Amniotic stem cell (primary cell): ENCODE measurements around the gene SLC29A3.

Experiments used
- DNase-seq: peaks from one replicate; lab custom pipeline; 2025; lab: John Stamatoyannopoulos, UW

SLC29A3 gene

DNA sequence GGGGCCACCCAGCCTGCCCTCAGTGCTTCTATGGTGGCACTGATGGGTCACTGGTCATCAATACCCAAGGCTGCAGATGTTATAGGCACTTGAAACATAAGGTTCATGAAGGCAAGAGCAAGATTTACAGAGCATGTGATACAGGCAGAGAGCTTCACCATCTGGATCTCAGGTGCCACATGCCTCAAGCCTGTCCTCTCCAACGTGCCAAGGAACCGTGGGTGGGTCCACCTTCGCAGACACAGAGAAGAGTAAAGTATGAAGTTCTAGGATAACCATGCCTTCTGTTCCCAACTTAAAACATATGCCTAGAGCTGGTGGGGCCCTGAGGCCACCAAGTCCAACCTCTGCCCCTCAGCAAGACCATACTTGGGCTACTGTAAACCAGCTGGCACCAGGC lies 51.0 kb downstream of the SLC29A3 start:
- DNase-seq, result no peak

- DNase-seq, result no peak
These were observed 52.7 kb downstream of the SLC29A3 start for GRCh38 chr10:71371750-71372166.

DNA sequence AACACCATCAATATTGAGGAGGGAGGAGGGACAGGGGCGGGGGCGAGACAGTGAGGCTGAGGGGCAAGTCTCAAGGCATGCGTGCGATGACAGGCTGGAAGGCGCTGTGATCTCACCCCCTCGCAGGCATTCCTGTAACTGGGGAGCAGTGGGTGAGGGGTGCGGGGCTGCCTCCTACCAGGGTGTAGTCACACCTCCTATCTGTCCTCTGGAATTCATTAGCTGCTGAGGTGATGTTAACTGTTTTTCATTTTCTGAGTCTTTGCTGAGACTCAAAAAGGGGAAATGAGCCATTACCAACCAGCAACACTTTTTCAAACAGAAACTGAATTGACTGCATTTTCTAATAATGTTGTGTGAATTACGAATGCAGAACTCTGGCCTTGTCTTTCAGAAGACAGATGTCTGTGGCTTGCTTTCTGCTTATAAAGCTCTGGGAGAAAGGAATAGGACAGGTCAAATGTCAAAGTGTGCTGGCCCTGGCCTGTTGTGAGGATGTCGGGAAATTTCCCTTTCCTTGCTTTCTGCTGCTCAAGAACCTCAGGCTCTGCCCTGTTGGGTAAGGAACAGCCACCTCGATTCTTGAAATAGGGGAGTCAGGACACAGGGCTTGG lies 53.9 kb downstream of the SLC29A3 start:
- DNase-seq, result no peak

DNA sequence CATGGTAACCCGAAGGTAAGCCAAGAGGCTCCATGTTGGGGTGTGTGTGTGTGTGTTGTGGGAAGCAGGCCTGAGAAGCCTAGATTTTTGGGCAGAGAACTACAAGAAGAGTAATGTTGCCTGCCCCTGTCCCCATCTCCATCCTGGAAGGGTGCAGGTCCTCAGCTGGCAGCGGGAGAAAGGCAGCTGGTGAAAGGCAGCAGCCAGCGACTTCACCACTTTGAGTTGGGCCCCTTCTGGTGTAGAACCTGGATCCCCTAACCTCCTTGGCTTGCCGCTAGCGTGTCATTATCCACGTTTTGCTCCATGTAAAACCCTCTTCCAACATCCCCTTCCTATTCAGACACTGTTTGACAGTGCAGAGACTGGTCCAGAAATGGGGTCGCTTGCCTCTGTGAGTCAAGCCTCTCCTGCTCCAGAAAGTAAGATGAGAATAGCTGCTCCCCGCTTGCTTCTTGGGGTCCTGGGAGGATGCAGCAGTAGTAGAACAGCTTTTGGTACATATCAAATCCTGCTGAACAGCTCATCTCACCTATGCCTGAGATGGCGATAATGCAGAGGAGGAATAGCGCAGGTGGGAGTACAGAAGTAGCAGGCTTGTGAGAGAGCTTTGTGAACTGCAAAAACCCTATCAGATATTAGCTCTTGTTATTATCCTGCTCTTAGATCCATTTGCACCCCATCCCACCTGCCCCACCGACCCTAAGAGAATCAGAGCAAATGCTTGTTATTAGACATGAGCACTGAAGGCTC lies 55.6 kb downstream of the SLC29A3 start:
- no peak for DNase-seq

DNA sequence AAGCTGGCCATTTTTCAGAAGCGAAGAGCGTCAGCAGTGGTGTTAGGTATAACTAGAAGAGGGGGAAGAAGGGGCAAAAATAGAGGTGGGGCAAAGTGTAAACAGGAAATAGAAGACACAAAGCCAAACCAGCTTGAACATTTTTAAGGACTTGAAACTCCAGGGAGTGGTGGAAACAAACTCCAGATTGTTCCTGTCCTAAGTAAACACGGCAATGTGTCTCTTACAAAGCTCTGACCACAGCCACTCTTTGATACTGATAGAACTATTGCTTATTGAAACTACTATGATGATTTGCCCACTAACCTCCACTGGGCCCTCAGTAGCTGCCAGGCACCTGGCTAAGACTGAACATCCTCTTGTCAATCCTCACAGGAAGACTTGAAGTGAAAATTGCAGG lies 56.9 kb downstream of the SLC29A3 start:
- DNase-seq, result no peak

GRCh38 chr10:71378336-71379117 lies 59.5 kb downstream of the SLC29A3 start:
- DNase-seq, result no peak

- DNase-seq, result no peak
These were observed 60.2 kb downstream of the SLC29A3 start for GRCh38 chr10:71379118-71379766.

- DNase-seq, result no peak
These were observed 61.8 kb downstream of the SLC29A3 start for GRCh38 chr10:71380841-71381240.

GRCh38 chr10:71381611-71382010 lies 62.6 kb downstream of the SLC29A3 start:
- DNase-seq, result no peak

- DNase-seq, result no peak
These were observed 63.0 kb downstream of the SLC29A3 start for GRCh38 chr10:71382028-71382427.

DNA sequence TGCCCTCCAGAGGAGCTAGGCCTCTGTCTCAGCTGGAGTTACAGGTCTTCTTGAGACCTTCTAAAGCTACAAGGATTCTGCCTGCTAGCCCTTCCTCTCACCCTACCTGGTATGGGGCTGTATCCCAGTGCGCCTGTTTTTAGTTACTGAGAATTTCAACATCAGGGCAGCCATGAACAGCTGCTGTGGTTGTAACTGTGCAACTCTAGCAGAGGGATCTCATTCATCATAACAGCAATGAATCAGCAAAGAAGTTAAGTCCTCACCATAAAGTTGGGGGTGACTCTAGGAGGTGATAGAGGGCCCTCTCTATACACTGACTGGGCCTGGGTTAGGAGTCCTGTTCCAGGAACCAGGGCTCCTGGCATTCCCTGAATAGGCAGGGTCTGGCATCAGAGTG lies 63.7 kb downstream of the SLC29A3 start:
- no peak for DNase-seq

GRCh38 chr10:71383972-71384687 lies 65.1 kb downstream of the SLC29A3 start:
- no peak for DNase-seq

GRCh38 chr10:71388171-71388570 lies 69.1 kb downstream of the SLC29A3 start:
- no peak for DNase-seq

DNA sequence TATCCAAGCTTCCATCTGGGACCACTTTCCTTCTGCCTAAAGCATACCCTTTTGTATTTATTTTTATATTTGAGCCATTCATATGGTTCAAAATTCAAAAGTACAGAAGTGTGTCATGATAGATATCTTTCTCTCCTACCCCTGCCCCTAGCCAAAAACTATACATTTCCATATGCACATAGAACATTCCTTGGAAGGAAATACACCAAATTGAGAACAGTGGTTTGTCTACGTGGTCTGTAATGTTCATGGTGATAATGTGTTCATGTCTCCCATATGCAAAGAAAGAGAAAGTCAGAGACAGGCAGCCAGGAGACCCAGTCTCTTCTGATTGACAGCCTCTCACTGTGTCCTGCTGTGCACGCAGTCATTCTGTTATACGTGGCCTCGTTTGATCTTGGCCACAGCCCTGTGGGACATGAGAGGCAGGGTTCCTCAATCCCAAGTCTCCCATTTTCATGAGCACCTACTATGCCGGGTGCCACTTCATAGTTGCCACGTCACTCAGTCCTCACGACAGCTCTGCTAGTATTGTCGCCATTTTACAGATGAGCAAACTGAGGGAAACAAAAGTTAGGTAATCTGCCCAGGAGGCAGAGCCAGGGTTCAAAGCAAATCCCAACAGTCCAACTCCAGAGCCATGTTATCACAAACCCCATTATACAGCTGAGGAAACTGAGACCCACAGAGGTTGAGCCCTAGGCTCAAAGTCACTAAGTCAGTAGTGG lies 69.7 kb downstream of the SLC29A3 start:
- DNase-seq, result no peak

DNA sequence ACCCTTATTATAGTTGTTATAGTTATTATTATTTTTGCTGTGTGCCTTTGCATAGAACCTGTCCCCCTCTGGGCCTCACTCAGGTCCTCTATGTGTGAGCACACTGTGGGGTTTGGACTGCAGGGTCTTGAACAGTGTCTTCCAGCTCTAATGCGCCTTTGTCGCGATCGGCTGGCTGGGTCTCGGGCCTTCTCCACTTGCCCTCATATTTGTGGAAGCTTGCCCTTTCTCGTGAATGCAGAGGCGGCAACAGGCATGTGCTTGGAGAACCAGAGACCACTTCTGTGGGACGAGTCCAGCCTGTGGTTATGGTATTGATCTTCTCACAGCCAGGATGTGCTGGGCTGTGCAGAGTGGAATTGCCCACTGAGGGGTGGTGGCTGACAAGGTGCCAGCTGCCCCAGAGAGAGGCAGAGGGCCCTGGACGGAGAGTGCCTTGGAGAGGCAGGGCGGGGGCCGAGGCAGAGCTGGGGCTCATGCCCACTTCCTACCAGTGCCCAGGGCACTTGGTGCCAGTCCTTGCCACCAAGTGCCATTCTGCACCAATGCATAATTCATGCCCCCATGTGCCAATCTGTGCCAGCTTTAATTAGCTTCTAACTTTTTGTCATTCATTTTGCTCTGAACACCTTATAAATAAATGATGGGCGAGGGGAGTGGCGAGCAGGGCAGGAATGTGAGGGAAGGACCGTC lies 70.9 kb downstream of the SLC29A3 start:
- DNase-seq, result no peak

DNA sequence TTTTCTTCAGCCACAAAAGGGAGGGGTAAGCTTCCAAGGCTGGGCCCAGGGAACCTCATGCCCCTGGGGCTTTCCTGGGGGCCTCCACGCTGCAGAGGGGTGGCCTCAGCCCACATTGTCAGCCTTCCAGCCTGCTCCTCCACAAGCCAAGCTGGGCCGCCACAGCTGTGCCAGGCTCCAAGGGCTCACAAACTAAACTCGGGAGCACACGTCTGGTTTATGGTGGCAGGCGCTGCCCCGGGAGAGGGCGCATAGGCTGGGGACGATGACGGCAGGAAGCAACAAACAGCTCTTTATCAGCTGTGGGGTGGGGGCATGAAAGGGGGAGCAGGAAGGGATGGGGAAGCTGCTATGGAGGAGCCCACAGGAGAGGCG lies 71.4 kb downstream of the SLC29A3 start:
- no peak for DNase-seq

- DNase-seq, result no peak
These were observed 72.0 kb downstream of the SLC29A3 start for GRCh38 chr10:71390921-71391690.

GRCh38 chr10:71391701-71392100 lies 72.6 kb downstream of the SLC29A3 start:
- no peak for DNase-seq

GRCh38 chr10:71392292-71392691 lies 73.2 kb downstream of the SLC29A3 start:
- DNase-seq, result no peak
